BE2C (cell line): ENCODE results near the gene WASL.
"Not testable (repeated sequence)": the region's sequence is repeated elsewhere in the genome, so short reads cannot be mapped to it uniquely, and the experiment has no call there.

ENCODE experiments used
- DNase-seq: peaks from one replicate; pipeline ENCODE4 v3.0.0-alpha.2; 2020
- H3K27me3 ChIP-seq: fragments of 250-450 bp; sonication (Bioruptor Pico); 2 replicates; pipeline ENCODE4 v1.5.1; 2020; ENCODE audit warnings: mild to moderate bottlenecking
- H3K36me3 ChIP-seq: fragments of 250-450 bp; sonication (Bioruptor Pico); 2 replicates; pipeline ENCODE4 v1.5.1; 2020; ENCODE audit warnings: mild to moderate bottlenecking
- H3K4me1 ChIP-seq: fragments of 250-450 bp; sonication (Bioruptor Pico); 2 replicates; pipeline ENCODE4 v1.5.1; 2020
- H3K4me3 ChIP-seq: 2 replicates; pipeline ENCODE4 v1.5.1; 2011; ENCODE audit warnings: low read depth, low read length
- H3K9me3 ChIP-seq: fragments of 250-450 bp; sonication (Bioruptor Pico); 2 replicates; pipeline ENCODE4 v1.5.1; 2020
- TF ChIP-seq, protein P1 (sequence below): IDR thresholded peaks from 2 replicates; pipeline ENCODE4 v1.5.1; 2012; ENCODE audit warnings: mild to moderate bottlenecking, low read depth, low read length

WASL gene

DNA sequence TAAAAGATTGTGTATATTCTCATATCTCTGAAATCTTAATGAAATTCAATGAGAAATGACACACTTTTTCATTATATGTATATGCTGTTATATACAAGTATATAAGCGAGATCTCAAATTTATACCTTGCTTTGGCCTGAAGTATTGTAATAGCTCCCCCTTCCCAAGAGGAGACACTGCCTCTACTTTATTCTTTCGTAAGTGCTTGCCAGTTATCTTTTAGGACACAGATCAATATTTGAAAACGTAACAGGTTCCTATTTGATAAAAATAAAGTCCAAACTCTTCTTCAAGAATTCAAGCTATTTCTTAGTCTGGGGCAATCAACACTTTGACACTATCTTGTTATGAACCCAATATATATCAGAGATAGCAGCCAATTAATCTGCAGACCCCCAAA is 24.9 kb downstream of the WASL start:
- H3K27me3 ChIP-seq = no peaks in the 10 kb centered on the region
- no peaks in the 10 kb centered on the region for H3K36me3 ChIP-seq
- TF ChIP-seq, protein P1, sequence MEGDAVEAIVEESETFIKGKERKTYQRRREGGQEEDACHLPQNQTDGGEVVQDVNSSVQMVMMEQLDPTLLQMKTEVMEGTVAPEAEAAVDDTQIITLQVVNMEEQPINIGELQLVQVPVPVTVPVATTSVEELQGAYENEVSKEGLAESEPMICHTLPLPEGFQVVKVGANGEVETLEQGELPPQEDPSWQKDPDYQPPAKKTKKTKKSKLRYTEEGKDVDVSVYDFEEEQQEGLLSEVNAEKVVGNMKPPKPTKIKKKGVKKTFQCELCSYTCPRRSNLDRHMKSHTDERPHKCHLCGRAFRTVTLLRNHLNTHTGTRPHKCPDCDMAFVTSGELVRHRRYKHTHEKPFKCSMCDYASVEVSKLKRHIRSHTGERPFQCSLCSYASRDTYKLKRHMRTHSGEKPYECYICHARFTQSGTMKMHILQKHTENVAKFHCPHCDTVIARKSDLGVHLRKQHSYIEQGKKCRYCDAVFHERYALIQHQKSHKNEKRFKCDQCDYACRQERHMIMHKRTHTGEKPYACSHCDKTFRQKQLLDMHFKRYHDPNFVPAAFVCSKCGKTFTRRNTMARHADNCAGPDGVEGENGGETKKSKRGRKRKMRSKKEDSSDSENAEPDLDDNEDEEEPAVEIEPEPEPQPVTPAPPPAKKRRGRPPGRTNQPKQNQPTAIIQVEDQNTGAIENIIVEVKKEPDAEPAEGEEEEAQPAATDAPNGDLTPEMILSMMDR = no peak
- H3K4me1 ChIP-seq = no peaks in the 10 kb centered on the region
- H3K4me3 ChIP-seq = no peak overlapping the region
- no peaks in the 10 kb centered on the region for H3K9me3 ChIP-seq
- DNase-seq = no peak

DNA sequence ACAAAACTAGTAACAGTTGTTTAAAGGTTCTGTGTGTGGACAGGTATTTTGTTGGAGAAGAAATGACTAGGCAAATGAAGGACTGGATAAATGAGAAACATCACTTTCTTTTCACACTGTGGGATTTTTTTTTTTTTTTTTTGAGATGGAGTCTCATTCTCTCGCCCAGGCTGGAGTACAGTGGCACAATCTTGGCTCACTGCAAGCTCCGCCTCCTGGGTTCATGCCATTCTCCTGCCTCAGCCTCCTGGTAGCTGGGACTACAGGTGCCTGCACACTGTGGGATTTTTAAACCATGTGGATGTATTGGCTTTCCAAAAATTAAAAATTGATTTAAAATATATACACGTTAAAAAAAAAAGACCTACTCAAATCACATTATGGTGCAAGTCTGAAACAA is 28.3 kb downstream of the WASL start:
- not testable (repeated sequence) for H3K4me3 ChIP-seq, H3K4me1 ChIP-seq, H3K9me3 ChIP-seq, DNase-seq, H3K27me3 ChIP-seq, H3K36me3 ChIP-seq

DNA sequence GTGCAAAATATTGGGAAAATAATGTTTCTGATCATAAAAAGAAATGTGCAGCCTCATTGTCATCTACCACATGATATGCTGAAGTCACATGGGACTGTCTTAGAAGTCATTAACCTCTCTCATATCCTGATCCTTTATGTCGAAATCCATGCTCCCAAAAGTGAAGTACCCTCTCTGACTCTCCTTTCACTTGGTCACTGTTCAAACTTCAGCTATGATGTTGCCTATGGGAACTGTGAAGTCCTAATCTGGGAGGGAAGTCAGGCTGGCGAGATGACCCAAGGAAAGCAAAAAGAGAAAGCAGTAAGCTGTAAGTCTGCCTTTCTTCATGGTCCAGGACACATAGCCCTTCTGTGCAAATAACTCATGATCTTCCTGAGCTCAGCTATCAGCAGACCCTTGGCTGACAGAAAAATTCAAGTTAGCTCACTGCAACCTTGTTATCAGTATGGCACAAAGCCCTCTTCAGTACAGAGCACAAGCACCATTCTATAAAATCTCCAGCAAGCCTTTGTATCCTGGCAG is 29.5 kb downstream of the WASL start:
- Histone ChIP-seq H3K27me3 (no peaks in the 10 kb centered on the region), H3K36me3 (no peaks in the 10 kb centered on the region), H3K4me3 (no peak overlapping the region), H3K4me1 (no peaks in the 10 kb centered on the region), H3K9me3 (no peaks in the 10 kb centered on the region)
- TF ChIP-seq, protein P1 = no peak
- DNase-seq = no peak

DNA sequence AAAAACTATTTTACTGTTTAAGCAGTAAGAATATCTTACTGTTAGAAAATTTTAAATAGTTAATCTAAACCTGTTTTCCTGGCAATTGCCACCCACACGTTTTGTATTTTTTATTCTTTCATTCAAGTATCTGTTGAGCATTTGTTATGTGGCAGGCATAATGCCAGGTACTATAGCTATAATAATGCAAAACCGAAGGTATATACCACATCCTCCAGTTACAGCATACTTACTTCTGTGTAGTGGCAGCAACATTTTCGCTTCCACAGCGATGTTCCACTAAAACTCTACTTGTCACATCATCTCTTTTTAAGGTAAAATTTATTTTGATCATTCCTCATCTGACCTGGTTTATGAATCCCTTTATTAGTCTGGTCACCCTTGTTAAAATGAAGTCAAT is 30.0 kb downstream of the WASL start:
- DNase-seq = no peak

GRCh38 chr7:123717689-123718088 is 31.1 kb downstream of the WASL start:
- Histone ChIP-seq H3K36me3 (no peaks in the 10 kb centered on the region), H3K9me3 (no peaks in the 10 kb centered on the region), H3K27me3 (no peaks in the 10 kb centered on the region), H3K4me1 (no peaks in the 10 kb centered on the region), H3K4me3 (no peak overlapping the region)
- DNase-seq = no peak
- TF ChIP-seq, protein P1 = no peak

More for the DNA sequence above, 30.0 kb downstream of the WASL start:
- TF ChIP-seq, protein P1 = no peak
- Histone ChIP-seq H3K9me3 (no peaks in the 10 kb centered on the region), H3K27me3 (no peaks in the 10 kb centered on the region), H3K4me1 (no peaks in the 10 kb centered on the region), H3K4me3 (no peak overlapping the region), H3K36me3 (no peaks in the 10 kb centered on the region)

GRCh38 chr7:123716877-123717276 is 31.9 kb downstream of the WASL start:
- TF ChIP-seq, protein P1 = no peak
- no peaks in the 10 kb centered on the region for H3K4me1 ChIP-seq
- no peaks in the 10 kb centered on the region for H3K36me3 ChIP-seq

DNA sequence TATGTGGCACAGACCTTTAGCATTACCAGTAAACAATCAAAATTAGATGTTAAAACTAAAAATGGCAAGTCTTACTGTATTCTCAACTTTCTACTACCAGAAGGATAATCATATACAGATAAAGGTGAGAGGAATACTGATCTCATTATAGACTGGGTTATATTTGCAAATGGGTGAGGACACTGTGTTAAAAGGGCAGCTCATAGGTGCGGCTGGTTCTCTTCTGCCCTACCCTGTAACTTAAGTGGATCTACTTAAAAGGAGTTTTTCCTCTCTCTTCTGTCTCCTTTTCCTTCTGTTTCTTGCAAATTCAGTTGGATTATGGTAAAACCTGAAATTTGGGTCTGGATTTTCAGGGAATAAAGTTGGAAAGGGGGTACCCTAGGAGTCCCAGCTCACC is 33.0 kb downstream of the WASL start:
- no peak for DNase-seq
- no peak overlapping the region for H3K4me3 ChIP-seq
- H3K4me1 ChIP-seq = no peaks in the 10 kb centered on the region; the same call in 1 of the 2 replicates
- no peaks in the 10 kb centered on the region for H3K9me3 ChIP-seq
- TF ChIP-seq, protein P1 = no peak
- no peaks in the 10 kb centered on the region for H3K36me3 ChIP-seq
- H3K27me3 ChIP-seq = no peaks in the 10 kb centered on the region

More at GRCh38 chr7:123716877-123717276, 31.9 kb downstream of the WASL start:
- Histone ChIP-seq H3K4me3 (no peak overlapping the region), H3K27me3 (no peaks in the 10 kb centered on the region), H3K9me3 (no peaks in the 10 kb centered on the region)
- no peak for DNase-seq
